Activated CD4-positive, alpha-beta memory T cell treated with anti-CD3 and anti-CD28 coated beads, Interleukin-2, amount 10 ng/mL, durations not matched to agents 7 days and 5 days (primary cell): ENCODE data around the gene DYRK4. TPM values are rescaled to one million over a fixed set of nuclear protein-coding genes. Genes with fewer than 3 reads are reported as not detected.

Experiments
- CTCF ChIA-PET: fragments of 350-600 bp; sonication (Branson Sonifier 250); formaldehyde crosslinking; loops from one replicate; lab custom pipeline; 2021; ENCODE audit warnings: antibody characterized with exemption, inconsistent platforms; lab: Charles Lee
- POLR2A ChIA-PET: fragments of 350-600 bp; sonication (Branson Sonifier 250); formaldehyde crosslinking; loops from one replicate; lab custom pipeline; 2021; ENCODE audit warnings: antibody characterized with exemption; lab: Charles Lee
- DNase-seq: peaks from one replicate; pipeline ENCODE4 v3.0.0-alpha.2; 2020
- H3K27ac Mint-ChIP-seq: one replicate; pipeline ENCODE4 v1.8.0; 2021; ENCODE audit warnings: mild to moderate bottlenecking, mixed read lengths
- H3K27me3 Mint-ChIP-seq: one replicate; pipeline ENCODE4 v1.8.0; 2021; ENCODE audit warnings: mixed read lengths
- H3K36me3 Mint-ChIP-seq: one replicate; pipeline ENCODE4 v1.8.0; 2021; ENCODE audit warnings: low read depth, mixed read lengths
- H3K4me1 Mint-ChIP-seq: one replicate; pipeline ENCODE4 v1.8.0; 2021; ENCODE audit warnings: mixed read lengths
- H3K4me3 Mint-ChIP-seq: one replicate; pipeline ENCODE4 v1.8.0; 2021; ENCODE audit warnings: mild to moderate bottlenecking, mixed read lengths
- H3K9me3 Mint-ChIP-seq: one replicate; pipeline ENCODE4 v1.8.0; 2021; ENCODE audit warnings: mixed read lengths
- total RNA-seq, 2 experiments: library from RNA; stranded (reverse); gene quantifications; one replicate each; pipeline ENCODE4 v1.2.3, GENCODE V29; 2021

The DYRK4 gene
- total RNA-seq, 2 experiments from 2014 or later = 22.9 to 24.4 TPM

DNA sequence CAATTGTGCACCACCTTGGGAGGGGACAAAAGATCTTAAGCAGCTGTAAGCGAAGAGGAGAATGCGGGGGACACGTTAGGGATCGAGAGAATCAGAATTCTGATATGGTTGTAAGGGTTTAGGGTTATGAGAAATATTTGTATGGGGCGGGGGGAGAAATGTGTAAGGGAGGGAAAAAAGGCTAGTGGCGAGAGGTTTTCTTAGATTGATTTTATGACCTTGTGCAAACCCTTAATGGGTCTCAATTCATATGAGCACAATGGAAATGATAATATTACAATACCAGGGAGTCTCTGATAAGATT is 87.3 kb downstream of the DYRK4 start:
- CTCF ChIA-PET = interaction anchor here (1.2 to 1.7 kb wide), 6 partner anchors 9 to 199 kb away, joined by 3 to 13 read pairs (median 4); no protein-coding TSS in a partner anchor
- Mint-ChIP-seq H3K4me1 (peaks cover 57% of the 10 kb centered on the region), H3K9me3 (no peaks in the 10 kb centered on the region), H3K27ac (peak overlapping the region; percentile 79), H3K36me3 (peaks cover 10% of the 10 kb centered on the region), H3K27me3 (no peaks in the 10 kb centered on the region), H3K4me3 (peak overlapping the region; percentile 97)
- POLR2A ChIA-PET = interaction anchor here (0.7 to 2.4 kb wide), 15 partner anchors 9 to 899 kb away, joined by 3 to 15 read pairs (median 4); partner anchors contain the start of gene RAD51AP1
- DNase-seq = no peak

DNA sequence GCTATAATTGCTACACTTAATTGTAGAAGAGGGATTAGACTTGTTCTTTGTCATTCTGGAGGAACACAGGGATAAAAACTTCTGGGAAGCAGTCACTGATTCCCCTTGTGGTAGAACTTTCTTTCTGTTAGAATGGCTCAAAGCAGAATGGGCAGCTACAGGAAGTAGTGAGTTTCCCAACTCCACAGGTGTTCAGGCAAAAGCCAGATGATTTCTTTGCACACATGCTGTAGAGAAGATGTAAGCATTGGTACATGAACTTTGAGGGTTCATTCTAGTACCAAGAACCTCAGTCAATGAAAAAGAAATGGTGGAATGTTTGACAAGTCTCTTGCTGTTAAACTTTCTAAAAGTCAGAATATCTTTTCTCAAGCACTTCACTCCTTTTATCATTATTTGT is 91.2 kb downstream of the DYRK4 start:
- no peaks in the 10 kb centered on the region for H3K27me3 Mint-ChIP-seq
- peaks cover 47% of the 10 kb centered on the region for H3K4me1 Mint-ChIP-seq
- no peak overlapping the region for H3K27ac Mint-ChIP-seq
- no peak for DNase-seq
- H3K9me3 Mint-ChIP-seq = no peaks in the 10 kb centered on the region
- POLR2A ChIA-PET = no interaction called here
- CTCF ChIA-PET = interaction anchor here (0.9 kb wide), 1 partner anchor 9 kb away, joined by 3 read pairs; no protein-coding TSS in a partner anchor
- no peak overlapping the region for H3K4me3 Mint-ChIP-seq
- peaks cover 35% of the 10 kb centered on the region for H3K36me3 Mint-ChIP-seq

- Mint-ChIP-seq H3K4me1 (peaks cover 44% of the 10 kb centered on the region), H3K27me3 (no peaks in the 10 kb centered on the region), H3K9me3 (no peaks in the 10 kb centered on the region), H3K36me3 (peaks cover 33% of the 10 kb centered on the region), H3K27ac (no peak overlapping the region), H3K4me3 (no peak overlapping the region)
- DNase-seq = no peak
- ChIA-PET CTCF (no interaction called here), POLR2A (no interaction called here)
These were observed 91.7 kb downstream of the DYRK4 start for GRCh38 chr12:4653691-4654090.

Other genes starting within 250 kb of the DYRK4 start
- gene TIGAR, start 241.0 kb upstream of the DYRK4 start, total RNA-seq = 10 to 100 TPM; 11.8 to 12.8 TPM
- not detected for gene FGF23, start 182.5 kb upstream of the DYRK4 start, total RNA-seq
- gene FGF6, start 116.4 kb upstream of the DYRK4 start, total RNA-seq = not detected
- gene RAD51AP1, start 23.3 kb upstream of the DYRK4 start, total RNA-seq = 10 to 100 TPM; 43.5 to 45.6 TPM
- 1 to 10 TPM; 3.1 to 3.4 TPM for gene AKAP3, start 86.8 kb downstream of the DYRK4 start, total RNA-seq
- 100 to 1,000 TPM in 1 of 2 experiments, 10 to 100 TPM in 1; 95.1 to 112 TPM for gene NDUFA9, start 86.9 kb downstream of the DYRK4 start, total RNA-seq
- 1 to 10 TPM; 1.8 to 2.0 TPM for gene GALNT8, start 158.2 kb downstream of the DYRK4 start, total RNA-seq